GM12878 (cell line): ENCODE measurements around the gene NCKAP5. TPM values are rescaled to one million over a fixed set of nuclear protein-coding genes. Genes with fewer than 3 reads are reported as not detected.

Experiments
- ATAC-seq: fragments of 200-7000 bp; cut with Tn5 transposase; 3 replicates; pipeline ENCODE4 v1.9.1; 2020; ENCODE audit warnings: mild to moderate bottlenecking, moderate library complexity
- BruUV-seq: library from RNA; stranded (reverse); fragments of 400-500 nt; replicated peaks from 2 replicates; lab custom pipeline; 2021; lab: Mats Ljungman, UMichigan
- CTCF ChIA-PET: fragments of 300-600 bp; sonication (Branson Sonifier 250); formaldehyde crosslinking; extraction: SDS; loops from one replicate; lab custom pipeline; 2021; ENCODE audit warnings: inconsistent platforms; lab: Yijun Ruan, JAX
- POLR2A ChIA-PET: fragments of 350-600 bp; formaldehyde crosslinking; extraction: SDS; loops from one replicate; lab custom pipeline; 2021; ENCODE audit warnings: inconsistent platforms; lab: Charles Lee
- RAD21 ChIA-PET: fragments of 300-600 bp; sonication (Branson Sonifier 250); formaldehyde crosslinking; loops from one replicate; lab custom pipeline; 2023; ENCODE audit warnings: antibody characterized with exemption; ENCODE audit not compliant: unreplicated experiment; lab: Charles Lee
- SMC1A ChIA-PET: fragments of 300-600 bp; sonication (Branson Sonifier 250); formaldehyde crosslinking; loops from one replicate; lab custom pipeline; 2023; ENCODE audit not compliant: unreplicated experiment, uncharacterized antibody; lab: Charles Lee
- DNase-seq: peaks from one replicate; pipeline ENCODE4 v3.0.0-alpha.2; 2011; ENCODE audit warnings: low read depth, low spot score
- FAIRE-seq: peaks from 3 replicates; lab custom pipeline; 2011; peaks lifted over from hg19 to GRCh38; lab: Jason Lieb, UNC
- H2AFZ ChIP-seq: 2 replicates; pipeline ENCODE4 v1.6.0; 2011; ENCODE audit warnings: low read depth, low read length, control low read depth; ENCODE audit not compliant: control insufficient read depth
- H3K27ac ChIP-seq: 2 replicates; pipeline ENCODE4 v1.5.1; 2011; ENCODE audit warnings: control low read depth; ENCODE audit not compliant: control insufficient read depth, insufficient read depth
- H3K27me3 ChIP-seq, 2 experiments: replicated peaks in 1 of 2; 2 replicates each; pipeline versions ENCODE4 v1.6.0 to v1.6.1; 2011; ENCODE audit warnings: low read length in 1 of 2; ENCODE audit not compliant: control insufficient read depth in 2 of 2, insufficient read depth in 2 of 2
- H3K36me3 ChIP-seq, 2 experiments: 2 replicates each; pipeline ENCODE4 v1.5.1; 2011; ENCODE audit warnings: low read length in 1 of 2; ENCODE audit not compliant: control insufficient read depth in 2 of 2, insufficient read depth in 2 of 2
- H3K4me1 ChIP-seq: 2 replicates; pipeline ENCODE4 v1.6.1; 2011; ENCODE audit warnings: mild to moderate bottlenecking, low read length, moderate library complexity, mixed read lengths; ENCODE audit not compliant: control insufficient read depth, insufficient read depth
- H3K4me2 ChIP-seq: 2 replicates; pipeline ENCODE4 v1.6.0; 2011; ENCODE audit warnings: control low read depth; ENCODE audit not compliant: control insufficient read depth, insufficient read depth
- H3K4me3 ChIP-seq: fragments of 200-600 bp; sonication (generic); 2 replicates; pipeline ENCODE4 v1.5.1; 2016
- H3K79me2 ChIP-seq: 2 replicates; pipeline ENCODE4 v1.6.0; 2011; ENCODE audit warnings: low read length; ENCODE audit not compliant: control insufficient read depth, insufficient read depth
- H3K9ac ChIP-seq: 2 replicates; pipeline ENCODE4 v1.8.0; 2011; ENCODE audit warnings: low read length, control low read depth, mixed read lengths; ENCODE audit not compliant: control insufficient read depth, insufficient read depth
- H3K9me3 ChIP-seq: replicated peaks from 3 replicates; pipeline ENCODE4 v1.5.1; 2011; ENCODE audit warnings: mild to moderate bottlenecking, low read length; ENCODE audit not compliant: control insufficient read depth, insufficient read depth
- H4K20me1 ChIP-seq: 2 replicates; pipeline ENCODE4 v1.6.0; 2011; ENCODE audit not compliant: control insufficient read depth, insufficient read depth
- HDAC6 ChIP-seq: fragments of 200-600 bp; sonication (generic); IDR thresholded peaks from one replicate; pipeline ENCODE4 v1.8.0; 2017; ENCODE audit warnings: antibody characterized with exemption; ENCODE audit not compliant: unreplicated experiment
- JUND ChIP-seq: IDR thresholded peaks from 2 replicates; pipeline ENCODE4 v1.6.1; 2012; ENCODE audit warnings: low read depth, mild to moderate bottlenecking, low read length, improper control_type of control experiment, moderate library complexity
- RBBP5 ChIP-seq: fragments of 200-600 bp; sonication (generic); conservative IDR thresholded peaks from 2 replicates; pipeline ENCODE4 v1.6.1; 2016
- SMC3 ChIP-seq: IDR thresholded peaks from 2 replicates; pipeline ENCODE4 v1.6.1; 2011; ENCODE audit warnings: low read length, improper control_type of control experiment, borderline replicate concordance
- YBX1 ChIP-seq: fragments of 450-650 bp; IDR thresholded peaks from 2 replicates; pipeline ENCODE4 v1.6.1; 2016; ENCODE audit warnings: antibody characterized with exemption
- ZBED1 ChIP-seq: IDR thresholded peaks from 2 replicates; pipeline ENCODE4 v1.6.1; 2016; ENCODE audit warnings: borderline replicate concordance
- ZNF207 ChIP-seq: fragments of 450-650 bp; IDR thresholded peaks from 2 replicates; pipeline ENCODE4 v1.6.1; 2014; ENCODE audit warnings: antibody characterized with exemption, mild to moderate bottlenecking, borderline replicate concordance
- ZNF384 ChIP-seq: IDR thresholded peaks from 2 replicates; pipeline ENCODE4 v1.6.1; 2012; ENCODE audit warnings: low read depth, mild to moderate bottlenecking, low read length, improper control_type of control experiment, borderline replicate concordance
- ZSCAN29 ChIP-seq: fragments of 450-650 bp; IDR thresholded peaks from 2 replicates; pipeline ENCODE4 v1.6.1; 2017; ENCODE audit warnings: mild to moderate bottlenecking, moderate library complexity
- WGBS: methylation state at CpG from one replicate; pipeline ENCODE4 v1.1.6; 2016; ENCODE audit warnings: low lambda C conversion rate; ENCODE audit not compliant: insufficient replicate concordance, insufficient coverage; ENCODE audit errors: missing lambda C conversion rate; 5-methylcytosine and 5-hydroxymethylcytosine counted together
- in situ Hi-C: fragments of 300-500 bp; cut with MboI; formaldehyde crosslinking; loops from 9 replicates; pipeline ENCODE4 v1.14.3; 2018; ENCODE audit warnings: mixed read lengths
- intact Hi-C: fragments of 100-400 bp; cut with micrococcal nuclease; formaldehyde crosslinking; loops from one replicate; pipeline ENCODE4 v1.14.2; 2022; ENCODE audit not compliant: unreplicated experiment
- polyA plus RNA-seq, 11 experiments: library from polyadenylated mRNA; depleted of rRNA in 4 of 11; unstranded in 6 of 11; stranded (reverse) in 5 of 11; fragments of >200 nt; fragmentation: Nextera tagmentation in 4 of 11; fragmentation: Illumina TruSeq in 1 of 11; extraction: Ambion mirVana in 4 of 11; extraction: Trizol in 1 of 11; gene quantifications; 1 replicate in 1 of 11; 2 replicates in 10 of 11; pipeline versions ENCODE4 v1.2.1 to v1.2.3, GENCODE V29; 2011 to 2016; ENCODE audit warnings: inconsistent platforms in 2 of 11, missing spikeins in 2 of 11, low read depth in 1 of 11
- total RNA-seq, 4 experiments: library from RNA; depleted of rRNA in 3 of 4; stranded (reverse); fragments of >200 nt in 3 of 4; fragmentation: Illumina TruSeq in 1 of 4; extraction: Trizol in 1 of 4; gene quantifications; 2 replicates each; pipeline versions ENCODE4 v1.2.1 to v1.2.3, GENCODE V29; 2013 to 2021
- TF ChIP-seq, protein P1 (sequence below): fragments of 450-650 bp; IDR thresholded peaks from 2 replicates; pipeline ENCODE4 v1.6.1; 2017; ENCODE audit warnings: borderline replicate concordance
- TF ChIP-seq, protein P2 (sequence below): IDR thresholded peaks from 2 replicates; pipeline ENCODE4 v1.6.1; 2011; ENCODE audit warnings: borderline replicate concordance, low read depth, mild to moderate bottlenecking, moderate library complexity, mixed read lengths, low read length; ENCODE audit not compliant: insufficient read depth; ENCODE audit errors: extremely low read length
- TF ChIP-seq, protein P3 (sequence below): fragments of 450-650 bp; IDR thresholded peaks from 2 replicates; pipeline ENCODE4 v1.6.1; 2017; ENCODE audit warnings: mild to moderate bottlenecking, low read depth, inconsistent platforms; ENCODE audit not compliant: poor library complexity, severe bottlenecking
- TF ChIP-seq, protein P4 (sequence below): fragments of 150-350 bp; IDR thresholded peaks from 2 replicates; pipeline ENCODE4 v1.6.1; 2014; ENCODE audit warnings: mild to moderate bottlenecking, low read depth, low read length

NCKAP5 gene
- total and polyA plus RNA-seq, 10 of the 15 experiments (the other 5 are each of a cell fraction or from before 2014, with no cell fraction given): 0.06 to 0.44 (median 0.16) TPM

DNA sequence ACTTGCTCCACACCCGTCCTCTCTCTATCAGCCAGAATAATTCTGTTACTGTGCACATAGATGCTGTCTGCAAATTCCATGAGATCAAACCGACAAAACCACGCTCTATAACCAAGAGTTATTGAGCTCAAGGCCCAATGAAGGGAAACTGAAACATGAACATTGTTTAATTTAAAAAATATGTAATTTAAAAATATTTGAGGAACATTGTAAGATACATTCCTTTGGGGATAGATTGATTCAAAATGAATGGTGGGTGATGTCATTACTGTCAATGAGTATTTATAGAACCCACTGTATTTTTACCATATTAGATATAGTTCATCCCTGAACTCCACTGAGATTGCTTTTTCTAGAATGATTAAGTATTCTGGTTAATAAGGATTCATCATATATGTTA is 50.4 kb downstream of the NCKAP5 start:
- Histone ChIP-seq H3K27me3 (no peaks in the 10 kb centered on the region), H3K36me3 (no peaks in the 10 kb centered on the region), H3K9ac (no peak overlapping the region), H4K20me1 (no peaks in the 10 kb centered on the region), H3K27ac (no peak overlapping the region), H3K4me1 (no peaks in the 10 kb centered on the region), H3K9me3 (no peaks in the 10 kb centered on the region), H3K4me2 (no peak overlapping the region), H3K79me2 (no peaks in the 10 kb centered on the region), H2AFZ (no peak overlapping the region), H3K4me3 (no peak overlapping the region)
- FAIRE-seq (no peak), ATAC-seq (no peak), DNase-seq (no peak)
- CTCF ChIA-PET: interaction anchor here (1.1 to 3.6 kb wide), 6 partner anchors 10 to 97 kb away, joined by 3 to 57 read pairs (median 10); no protein-coding TSS in a partner anchor
- no TSS peak for BruUV-seq
- RAD21 ChIA-PET: interaction anchor here (0.6 to 4.6 kb wide), 3 partner anchors 17 to 117 kb away, joined by 4 to 18 read pairs (median 7); no protein-coding TSS in a partner anchor
- no peak for TF ChIP-seq JUND
- TF ChIP-seq, protein P1, sequence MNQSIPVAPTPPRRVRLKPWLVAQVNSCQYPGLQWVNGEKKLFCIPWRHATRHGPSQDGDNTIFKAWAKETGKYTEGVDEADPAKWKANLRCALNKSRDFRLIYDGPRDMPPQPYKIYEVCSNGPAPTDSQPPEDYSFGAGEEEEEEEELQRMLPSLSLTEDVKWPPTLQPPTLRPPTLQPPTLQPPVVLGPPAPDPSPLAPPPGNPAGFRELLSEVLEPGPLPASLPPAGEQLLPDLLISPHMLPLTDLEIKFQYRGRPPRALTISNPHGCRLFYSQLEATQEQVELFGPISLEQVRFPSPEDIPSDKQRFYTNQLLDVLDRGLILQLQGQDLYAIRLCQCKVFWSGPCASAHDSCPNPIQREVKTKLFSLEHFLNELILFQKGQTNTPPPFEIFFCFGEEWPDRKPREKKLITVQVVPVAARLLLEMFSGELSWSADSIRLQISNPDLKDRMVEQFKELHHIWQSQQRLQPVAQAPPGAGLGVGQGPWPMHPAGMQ: no peak
- no peak for TF ChIP-seq ZSCAN29
- TF ChIP-seq, protein P2, sequence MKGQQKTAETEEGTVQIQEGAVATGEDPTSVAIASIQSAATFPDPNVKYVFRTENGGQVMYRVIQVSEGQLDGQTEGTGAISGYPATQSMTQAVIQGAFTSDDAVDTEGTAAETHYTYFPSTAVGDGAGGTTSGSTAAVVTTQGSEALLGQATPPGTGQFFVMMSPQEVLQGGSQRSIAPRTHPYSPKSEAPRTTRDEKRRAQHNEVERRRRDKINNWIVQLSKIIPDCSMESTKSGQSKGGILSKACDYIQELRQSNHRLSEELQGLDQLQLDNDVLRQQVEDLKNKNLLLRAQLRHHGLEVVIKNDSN: no peak
- no peak for TF ChIP-seq ZNF207
- TF ChIP-seq YBX1: no peak
- no peak for TF ChIP-seq ZNF384
- no peak for TF ChIP-seq ZBED1
- TF ChIP-seq, protein P3, sequence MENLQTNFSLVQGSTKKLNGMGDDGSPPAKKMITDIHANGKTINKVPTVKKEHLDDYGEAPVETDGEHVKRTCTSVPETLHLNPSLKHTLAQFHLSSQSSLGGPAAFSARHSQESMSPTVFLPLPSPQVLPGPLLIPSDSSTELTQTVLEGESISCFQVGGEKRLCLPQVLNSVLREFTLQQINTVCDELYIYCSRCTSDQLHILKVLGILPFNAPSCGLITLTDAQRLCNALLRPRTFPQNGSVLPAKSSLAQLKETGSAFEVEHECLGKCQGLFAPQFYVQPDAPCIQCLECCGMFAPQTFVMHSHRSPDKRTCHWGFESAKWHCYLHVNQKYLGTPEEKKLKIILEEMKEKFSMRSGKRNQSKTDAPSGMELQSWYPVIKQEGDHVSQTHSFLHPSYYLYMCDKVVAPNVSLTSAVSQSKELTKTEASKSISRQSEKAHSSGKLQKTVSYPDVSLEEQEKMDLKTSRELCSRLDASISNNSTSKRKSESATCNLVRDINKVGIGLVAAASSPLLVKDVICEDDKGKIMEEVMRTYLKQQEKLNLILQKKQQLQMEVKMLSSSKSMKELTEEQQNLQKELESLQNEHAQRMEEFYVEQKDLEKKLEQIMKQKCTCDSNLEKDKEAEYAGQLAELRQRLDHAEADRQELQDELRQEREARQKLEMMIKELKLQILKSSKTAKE: no peak
- no peak for TF ChIP-seq SMC3
- TF ChIP-seq, protein P4, sequence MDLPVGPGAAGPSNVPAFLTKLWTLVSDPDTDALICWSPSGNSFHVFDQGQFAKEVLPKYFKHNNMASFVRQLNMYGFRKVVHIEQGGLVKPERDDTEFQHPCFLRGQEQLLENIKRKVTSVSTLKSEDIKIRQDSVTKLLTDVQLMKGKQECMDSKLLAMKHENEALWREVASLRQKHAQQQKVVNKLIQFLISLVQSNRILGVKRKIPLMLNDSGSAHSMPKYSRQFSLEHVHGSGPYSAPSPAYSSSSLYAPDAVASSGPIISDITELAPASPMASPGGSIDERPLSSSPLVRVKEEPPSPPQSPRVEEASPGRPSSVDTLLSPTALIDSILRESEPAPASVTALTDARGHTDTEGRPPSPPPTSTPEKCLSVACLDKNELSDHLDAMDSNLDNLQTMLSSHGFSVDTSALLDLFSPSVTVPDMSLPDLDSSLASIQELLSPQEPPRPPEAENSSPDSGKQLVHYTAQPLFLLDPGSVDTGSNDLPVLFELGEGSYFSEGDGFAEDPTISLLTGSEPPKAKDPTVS: no peak
- TF ChIP-seq RBBP5: no peak
- no peak for TF ChIP-seq HDAC6
- in situ Hi-C loops (no loop called here), intact Hi-C loops (no loop called here)
- 16% methylated on average over 3 of the region's 3 CpGs for WGBS
- SMC1A ChIA-PET: interaction anchor here (1.2 to 4.5 kb wide), 4 partner anchors 9 to 254 kb away, joined by 4 to 36 read pairs (median 18); no protein-coding TSS in a partner anchor
- POLR2A ChIA-PET: no interaction called here
